Amniotic stem cell (primary cell): ENCODE measurements around the gene NFATC4.
"Not testable (repeated sequence)": the region's sequence is repeated elsewhere in the genome, so short reads cannot be mapped to it uniquely, and the experiment has no call there.

ENCODE experiments used
- DNase-seq: peaks from one replicate; lab custom pipeline; 2025; lab: John Stamatoyannopoulos, UW

The NFATC4 gene

DNA sequence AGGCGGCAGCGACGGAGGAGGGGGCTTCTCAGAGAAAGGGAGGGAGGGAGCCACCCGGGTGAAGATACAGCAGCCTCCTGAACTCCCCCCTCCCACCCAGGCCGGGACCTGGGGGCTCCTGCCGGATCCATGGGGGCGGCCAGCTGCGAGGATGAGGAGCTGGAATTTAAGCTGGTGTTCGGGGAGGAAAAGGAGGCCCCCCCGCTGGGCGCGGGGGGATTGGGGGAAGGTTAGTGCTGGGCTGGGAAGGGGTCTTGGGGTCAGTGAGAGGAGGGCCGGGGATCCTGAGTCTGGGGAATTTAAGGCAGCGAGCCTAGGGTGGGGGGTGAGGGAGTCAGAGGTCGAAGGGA lies 203 bp downstream of the NFATC4 start:
- no peak for DNase-seq

DNA sequence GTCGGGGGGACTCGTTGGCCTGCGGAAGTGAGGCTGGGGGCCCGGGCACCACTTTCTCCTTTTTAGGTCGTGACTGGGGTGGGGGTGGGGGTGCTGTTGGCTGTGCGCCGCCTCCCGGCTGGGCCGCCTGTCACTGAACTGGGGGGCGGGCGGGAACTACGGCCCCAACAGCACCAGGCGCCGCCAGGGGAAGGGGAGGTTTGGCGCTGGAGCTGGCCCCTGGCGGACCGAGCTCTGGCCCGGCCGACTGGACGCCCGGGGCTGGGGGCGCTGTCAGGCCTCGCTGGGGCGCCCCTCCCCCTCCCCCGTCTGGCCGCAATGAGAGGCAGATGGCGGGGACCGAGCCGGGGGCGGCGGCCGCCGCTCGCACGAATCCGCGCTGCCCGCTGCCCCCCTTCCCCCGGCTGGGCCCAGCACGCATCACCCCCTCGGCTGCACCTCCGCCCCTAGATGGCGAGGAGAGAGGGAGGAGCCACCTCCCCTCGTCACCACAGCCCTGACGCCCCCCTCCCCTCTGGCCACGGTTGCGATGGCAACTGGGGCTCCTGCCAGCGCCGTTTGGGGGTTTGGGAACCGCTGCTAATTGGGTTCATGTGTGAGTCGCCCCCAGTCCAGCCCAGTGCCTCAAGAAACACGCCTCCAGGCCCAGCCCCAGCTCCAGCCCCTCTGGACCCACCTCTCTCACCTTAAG lies 723 bp downstream of the NFATC4 start:
- peak; percentile 54 for DNase-seq

DNA sequence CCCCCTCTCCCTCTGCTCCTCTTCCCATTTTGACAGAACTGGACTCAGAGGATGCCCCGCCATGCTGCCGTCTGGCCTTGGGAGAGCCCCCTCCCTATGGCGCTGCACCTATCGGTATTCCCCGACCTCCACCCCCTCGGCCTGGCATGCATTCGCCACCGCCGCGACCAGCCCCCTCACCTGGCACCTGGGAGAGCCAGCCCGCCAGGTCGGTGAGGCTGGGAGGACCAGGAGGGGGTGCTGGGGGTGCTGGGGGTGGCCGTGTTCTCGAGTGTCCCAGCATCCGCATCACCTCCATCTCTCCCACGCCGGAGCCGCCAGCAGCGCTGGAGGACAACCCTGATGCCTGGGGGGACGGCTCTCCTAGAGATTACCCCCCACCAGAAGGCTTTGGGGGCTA lies 1.5 kb downstream of the NFATC4 start:
- DNase-seq: no peak

DNA sequence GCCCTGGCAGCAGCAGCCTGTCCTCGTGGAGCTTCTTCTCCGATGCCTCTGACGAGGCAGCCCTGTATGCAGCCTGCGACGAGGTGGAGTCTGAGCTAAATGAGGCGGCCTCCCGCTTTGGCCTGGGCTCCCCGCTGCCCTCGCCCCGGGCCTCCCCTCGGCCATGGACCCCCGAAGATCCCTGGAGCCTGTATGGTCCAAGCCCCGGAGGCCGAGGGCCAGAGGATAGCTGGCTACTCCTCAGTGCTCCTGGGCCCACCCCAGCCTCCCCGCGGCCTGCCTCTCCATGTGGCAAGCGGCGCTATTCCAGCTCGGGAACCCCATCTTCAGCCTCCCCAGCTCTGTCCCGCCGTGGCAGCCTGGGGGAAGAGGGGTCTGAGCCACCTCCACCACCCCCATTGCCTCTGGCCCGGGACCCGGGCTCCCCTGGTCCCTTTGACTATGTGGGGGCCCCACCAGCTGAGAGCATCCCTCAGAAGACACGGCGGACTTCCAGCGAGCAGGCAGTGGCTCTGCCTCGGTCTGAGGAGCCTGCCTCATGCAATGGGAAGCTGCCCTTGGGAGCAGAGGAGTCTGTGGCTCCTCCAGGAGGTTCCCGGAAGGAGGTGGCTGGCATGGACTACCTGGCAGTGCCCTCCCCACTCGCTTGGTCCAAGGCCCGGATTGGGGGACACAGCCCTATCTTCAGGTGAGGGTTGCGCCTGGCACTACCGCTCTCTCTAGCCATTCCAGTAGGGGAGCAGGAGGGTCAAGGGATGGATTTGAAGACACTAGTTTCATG lies 2.1 kb downstream of the NFATC4 start:
- DNase-seq: no peak

DNA sequence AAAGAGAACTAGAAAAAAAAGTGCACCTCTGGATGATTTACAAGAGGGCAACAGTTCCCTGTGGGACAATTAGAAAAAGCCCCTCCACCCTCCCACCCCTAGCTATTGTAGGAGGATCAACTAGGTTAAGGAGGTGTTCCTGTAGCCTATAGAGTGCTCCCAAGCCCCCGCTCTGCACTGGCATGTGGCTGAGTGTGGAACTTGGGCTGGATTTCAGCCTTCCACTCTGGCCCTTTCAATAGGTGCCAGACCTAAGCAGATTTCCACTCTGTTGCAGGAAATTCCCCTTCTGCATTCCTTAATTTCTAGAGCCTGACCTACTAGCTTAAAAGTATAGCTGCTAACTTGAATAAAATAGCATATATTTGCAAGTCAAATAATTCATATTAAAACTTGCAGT lies 2.8 kb downstream of the NFATC4 start:
- no peak for DNase-seq

DNA sequence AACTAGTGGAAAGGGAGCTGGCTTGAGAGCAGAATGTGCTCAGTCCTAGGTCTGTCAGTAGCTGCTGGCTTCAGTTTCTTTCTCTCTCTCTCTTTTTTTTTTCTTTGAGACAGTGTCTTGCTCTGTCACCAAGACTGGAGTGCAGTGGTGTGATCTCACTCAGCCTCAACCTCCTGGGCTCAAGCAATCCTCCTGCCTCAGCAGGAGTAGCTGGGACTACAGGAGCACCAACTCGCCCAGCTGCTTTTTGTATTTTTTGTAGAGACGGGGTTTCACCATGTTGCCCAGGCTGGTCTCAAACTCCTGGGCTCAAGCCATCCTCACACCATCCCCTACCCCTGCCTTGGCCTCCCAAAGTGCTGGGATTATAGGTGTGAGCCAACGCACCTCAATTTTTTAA lies 3.6 kb downstream of the NFATC4 start:
- DNase-seq: not testable (repeated sequence)

DNA sequence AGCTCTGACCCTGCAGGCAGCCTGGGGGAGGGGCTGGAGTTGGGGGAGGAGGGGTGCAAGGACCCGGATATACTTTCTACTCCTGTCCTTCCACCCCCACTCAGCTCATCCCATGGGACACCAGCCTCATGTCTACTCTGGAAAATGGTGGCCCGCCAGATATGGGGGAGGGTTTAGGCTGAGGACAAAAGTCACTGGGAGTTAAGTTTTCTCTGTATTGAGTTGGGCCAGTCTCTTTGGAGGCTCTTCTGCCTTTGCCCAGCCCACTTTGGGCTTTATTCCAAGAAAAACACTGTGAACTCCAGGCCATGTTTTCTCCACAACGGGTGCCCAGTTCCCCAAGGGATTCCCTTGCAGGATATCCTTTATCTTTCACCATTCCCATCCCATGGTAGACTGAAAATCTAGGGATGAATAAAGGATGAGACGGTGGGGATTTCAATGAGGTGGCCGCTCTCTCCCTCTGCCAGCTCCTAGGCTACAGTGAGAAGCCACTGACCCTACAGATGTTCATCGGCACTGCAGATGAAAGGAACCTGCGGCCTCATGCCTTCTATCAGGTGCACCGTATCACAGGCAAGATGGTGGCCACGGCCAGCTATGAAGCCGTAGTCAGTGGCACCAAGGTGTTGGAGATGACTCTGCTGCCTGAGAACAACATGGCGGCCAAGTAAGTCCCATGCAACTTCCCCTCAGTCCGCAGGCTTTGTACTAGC lies 4.9 kb downstream of the NFATC4 start:
- no peak for DNase-seq

DNA sequence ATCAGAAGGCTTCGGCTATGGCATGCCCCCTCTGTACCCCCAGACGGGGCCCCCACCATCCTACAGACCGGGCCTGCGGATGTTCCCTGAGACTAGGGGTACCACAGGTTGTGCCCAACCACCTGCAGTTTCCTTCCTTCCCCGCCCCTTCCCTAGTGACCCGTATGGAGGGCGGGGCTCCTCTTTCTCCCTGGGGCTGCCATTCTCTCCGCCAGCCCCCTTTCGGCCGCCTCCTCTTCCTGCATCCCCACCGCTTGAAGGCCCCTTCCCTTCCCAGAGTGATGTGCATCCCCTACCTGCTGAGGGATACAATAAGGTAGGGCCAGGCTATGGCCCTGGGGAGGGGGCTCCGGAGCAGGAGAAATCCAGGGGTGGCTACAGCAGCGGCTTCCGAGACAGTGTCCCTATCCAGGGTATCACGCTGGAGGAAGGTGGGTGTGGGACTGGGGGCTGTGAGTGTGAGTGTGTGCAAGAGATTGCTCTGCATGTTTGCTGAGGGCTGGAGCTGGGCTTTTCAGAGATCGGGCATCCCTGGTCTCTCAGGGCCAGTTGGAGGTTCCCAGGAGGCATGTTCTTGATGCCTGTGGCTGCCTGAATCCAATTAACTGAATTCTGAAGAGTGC lies 8.6 kb downstream of the NFATC4 start:
- no peak for DNase-seq

DNA sequence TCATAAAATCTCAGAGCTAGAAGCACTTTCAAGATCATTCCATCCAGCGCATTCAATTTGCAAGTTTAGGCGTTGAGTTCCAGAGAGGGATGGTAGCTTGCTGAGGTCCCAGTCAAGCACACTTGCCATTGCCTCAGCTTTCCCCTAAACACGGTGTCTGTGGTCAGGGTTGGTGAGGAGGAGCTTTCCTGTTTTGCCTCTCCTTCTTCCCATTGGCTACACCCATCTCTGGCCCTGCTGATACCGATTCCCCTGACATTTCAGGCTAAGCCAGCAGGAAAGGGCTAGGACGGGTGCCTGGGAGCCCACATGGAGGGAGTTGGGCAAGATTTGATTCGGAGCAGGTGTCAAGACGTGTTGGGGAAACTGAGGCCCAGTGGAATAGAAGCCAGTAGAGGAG lies 9.1 kb downstream of the NFATC4 start:
- DNase-seq: no peak

DNA sequence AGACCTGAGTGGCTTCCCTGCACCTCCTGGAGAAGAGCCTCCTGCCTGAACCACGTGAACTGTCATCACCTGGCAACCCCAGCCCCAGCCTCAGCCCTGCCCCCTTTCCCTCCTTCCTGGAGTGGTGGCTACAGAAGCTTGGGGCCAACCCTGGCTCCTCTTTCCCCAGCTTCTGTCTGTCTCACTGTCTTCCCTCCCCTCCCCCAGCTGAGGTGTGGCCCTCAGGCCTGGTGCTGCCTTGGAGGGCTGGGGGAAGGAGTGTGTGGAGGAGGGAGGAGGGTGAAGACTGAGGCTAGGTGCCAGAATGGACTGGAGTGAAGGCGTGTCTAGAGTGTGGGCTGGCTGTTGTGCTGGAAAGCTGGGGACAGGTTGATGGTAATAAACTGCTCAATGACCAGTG lies 9.7 kb downstream of the NFATC4 start:
- DNase-seq: no peak

DNA sequence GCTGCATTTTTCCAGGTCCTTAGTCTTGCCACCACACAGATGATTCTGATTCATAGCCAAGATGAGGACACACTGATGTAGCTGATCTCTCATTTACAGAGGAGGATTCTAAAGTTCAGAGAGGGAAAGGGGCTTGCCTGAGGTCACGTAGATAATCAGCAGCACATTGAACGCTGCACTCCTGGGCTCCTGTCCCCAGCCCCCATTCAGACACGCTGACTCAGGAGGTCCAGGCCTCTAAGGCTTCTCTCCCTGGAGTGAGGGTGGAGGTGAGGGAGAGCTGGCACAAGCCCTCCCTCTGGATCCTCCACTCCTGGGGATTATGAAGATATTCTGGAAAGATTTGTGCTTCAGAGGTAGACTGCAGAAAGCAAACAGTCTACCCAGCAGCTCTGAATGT lies 10.3 kb downstream of the NFATC4 start:
- no peak for DNase-seq

DNA sequence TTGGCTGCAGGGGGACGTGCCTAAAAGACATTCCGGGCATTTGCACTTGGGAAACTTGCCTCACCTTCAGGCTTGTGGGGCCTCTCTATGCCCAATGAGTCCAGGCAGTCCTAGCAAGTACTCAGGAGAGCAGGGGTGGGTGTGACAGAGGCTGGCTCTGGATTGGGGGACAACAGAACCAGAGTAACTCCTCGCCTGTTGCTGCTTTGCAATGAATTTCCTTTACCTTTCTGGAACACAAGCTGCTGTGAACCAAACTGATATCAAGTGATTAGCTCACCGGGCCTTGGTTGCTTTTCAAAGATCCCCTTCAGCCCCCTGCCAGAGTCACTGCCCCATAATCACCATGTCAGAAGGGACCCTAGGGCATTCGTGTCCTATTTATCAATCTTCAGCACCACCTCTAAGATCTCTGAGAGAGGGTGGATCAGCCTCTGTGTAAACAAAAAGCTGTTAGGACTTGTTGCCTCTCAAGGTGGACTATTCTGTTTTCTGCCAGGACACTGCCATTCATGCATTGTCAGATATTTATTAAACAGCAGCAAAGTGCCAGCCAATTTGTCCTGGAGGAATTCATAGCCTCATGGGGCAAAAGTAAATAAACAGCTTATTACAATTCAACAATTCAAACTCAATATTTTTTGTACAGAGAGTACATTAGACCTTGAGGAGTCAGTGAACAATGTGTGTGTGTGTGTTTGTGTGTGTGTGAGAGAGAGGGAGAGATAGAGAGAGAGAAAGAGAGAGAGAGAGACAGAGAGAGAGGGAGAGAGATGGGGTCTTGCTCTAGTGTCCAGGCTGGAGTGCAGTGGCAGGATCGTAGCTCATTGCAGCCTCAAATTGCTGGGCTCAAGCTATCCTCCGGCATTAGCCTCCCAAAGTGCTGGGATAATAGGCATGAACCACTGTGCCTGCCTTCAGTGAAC lies 11.3 kb downstream of the NFATC4 start:
- DNase-seq: no peak

DNA sequence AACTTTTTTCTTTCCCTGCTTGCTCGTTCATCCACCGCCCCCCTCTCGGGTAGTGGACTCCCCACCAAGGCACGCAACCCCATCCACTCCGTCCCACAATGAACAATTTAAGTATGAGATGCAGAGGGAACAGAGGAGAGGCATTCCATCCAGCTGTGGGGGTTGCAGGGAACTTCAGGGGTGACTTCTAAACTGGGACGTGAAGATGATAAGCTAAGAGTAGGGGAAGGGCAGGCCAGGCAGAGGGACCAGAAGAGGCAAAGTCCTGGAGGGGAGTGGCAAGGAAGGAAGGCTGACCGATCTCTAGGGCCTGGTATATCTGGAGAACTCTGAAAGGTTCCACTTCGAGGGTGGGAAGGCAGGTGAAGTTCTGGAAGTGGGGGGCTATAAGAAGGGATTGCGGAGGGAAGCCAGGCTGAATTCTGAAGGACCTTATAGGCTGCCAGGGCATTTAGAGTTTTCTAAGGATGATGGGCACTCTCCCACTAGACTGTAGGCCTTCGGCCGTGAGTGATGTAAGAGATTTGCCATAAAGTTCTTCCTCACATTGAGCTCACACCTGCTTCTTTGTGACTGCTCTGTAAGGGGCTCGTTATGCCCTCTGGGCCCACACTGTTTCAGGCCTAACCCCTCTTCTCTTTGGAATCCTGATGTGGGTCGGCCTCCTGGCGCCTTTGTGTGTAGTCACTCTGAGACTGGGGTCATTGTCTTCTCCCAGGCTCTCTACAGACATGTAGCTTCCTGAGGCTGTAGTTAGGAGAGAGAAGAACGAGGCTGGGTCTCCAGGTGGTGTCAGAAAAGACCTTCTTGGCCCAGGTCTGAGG lies 12.1 kb downstream of the NFATC4 start:
- DNase-seq: no peak

DNA sequence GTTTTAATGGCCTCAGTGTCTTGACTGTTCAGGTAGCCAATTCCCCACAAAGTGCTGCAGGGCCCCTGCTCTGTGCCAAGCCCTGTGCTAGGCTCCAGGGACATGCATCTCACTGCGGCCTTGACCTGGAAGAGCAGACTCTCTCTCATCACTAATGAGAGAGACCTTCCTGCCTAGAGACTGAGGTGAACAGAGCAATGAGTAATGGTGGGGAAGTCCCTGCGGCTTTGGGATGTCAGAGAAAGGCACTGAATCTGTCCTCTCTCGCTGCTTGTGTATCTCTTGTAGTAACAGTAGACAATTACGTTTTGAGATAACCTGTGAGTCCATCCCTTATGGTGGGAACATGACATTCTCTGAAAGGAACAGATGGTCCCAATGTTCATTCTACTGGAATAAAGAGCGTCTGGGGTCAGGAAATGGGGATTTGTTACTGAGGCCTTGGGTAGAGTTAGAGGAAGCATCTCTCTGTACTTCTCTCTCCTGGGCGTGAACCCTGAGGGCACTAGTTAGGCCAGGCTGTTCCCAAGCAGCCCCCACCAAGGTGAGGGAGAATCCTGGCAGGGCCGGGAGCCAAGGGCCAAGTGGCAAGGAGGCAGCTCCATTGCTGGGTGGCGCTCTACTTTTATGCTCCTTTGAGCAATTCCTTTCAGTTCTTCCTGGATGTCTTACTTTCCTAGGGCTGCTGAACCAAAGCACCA lies 13.5 kb downstream of the NFATC4 start:
- no peak for DNase-seq

DNA sequence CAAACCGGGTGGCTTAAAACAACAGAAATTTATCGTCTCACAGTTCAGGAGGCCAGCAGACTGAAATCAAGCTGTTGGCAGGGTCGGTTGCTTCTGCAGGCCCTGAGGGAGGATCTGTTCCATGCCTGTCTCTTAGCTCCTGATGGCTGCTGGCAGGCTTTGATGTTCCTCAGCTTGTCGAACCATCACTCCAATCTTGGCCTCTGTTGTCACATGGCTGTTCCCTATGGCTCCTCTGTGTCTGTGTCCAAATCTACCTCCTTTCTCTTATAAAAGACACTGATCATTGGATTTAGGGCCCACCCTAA lies 14.0 kb downstream of the NFATC4 start:
- DNase-seq: no peak

DNA sequence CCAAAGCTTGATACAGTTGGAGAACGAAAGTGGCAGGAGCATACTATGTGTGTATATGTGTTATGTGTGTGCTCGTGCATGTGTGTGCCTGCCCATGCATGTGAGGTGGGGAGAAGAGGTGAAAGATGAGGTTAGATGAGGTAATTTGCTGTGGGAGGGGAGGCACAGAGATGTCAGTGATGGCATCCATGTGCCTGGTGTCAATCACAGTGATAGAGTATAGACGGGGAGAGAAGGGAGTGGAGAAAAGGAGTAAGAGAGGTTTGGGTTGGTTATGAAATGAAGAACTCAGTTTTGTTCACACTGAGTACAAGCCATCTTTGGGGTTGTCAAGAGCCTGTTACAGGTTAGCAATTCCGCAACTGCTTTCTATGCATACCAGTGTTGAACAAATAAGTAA lies 16.2 kb downstream of the NFATC4 start:
- DNase-seq: no peak

DNA sequence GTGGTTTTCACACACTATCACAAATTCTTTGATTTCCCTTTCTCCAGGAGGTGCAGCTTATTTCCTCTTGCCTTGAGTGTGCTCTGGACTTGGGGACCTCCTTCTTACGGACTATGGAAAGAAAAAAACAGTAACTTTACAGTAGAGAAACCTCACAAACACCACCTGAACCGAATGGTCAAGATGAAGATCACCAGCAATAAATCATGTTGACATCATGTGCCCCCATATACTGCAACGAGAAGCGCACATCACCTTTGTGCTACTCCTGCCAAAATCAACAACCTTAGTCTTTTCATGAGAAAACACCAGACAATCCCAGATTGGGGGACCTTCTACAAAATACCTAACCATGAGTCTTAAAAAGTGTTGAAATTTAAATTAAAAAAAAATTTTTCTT lies 17.5 kb downstream of the NFATC4 start:
- no peak for DNase-seq

DNA sequence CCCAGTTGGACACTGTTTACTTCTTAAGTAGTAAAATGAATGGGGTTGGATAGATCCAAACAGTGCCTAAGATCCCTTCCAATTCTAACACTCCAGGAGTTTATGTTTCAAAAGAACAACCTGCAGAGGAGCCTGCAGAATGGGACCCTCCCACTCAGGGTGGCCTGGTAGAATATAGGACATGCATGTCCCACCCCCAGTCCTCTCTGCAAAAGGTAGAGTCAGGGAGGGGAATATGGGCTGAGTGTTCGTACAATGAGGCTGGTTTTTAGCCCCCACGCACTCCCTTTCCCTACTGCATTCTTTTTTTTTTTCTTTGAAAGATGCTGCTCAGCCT lies 19.0 kb downstream of the NFATC4 start:
- DNase-seq: no peak

DNA sequence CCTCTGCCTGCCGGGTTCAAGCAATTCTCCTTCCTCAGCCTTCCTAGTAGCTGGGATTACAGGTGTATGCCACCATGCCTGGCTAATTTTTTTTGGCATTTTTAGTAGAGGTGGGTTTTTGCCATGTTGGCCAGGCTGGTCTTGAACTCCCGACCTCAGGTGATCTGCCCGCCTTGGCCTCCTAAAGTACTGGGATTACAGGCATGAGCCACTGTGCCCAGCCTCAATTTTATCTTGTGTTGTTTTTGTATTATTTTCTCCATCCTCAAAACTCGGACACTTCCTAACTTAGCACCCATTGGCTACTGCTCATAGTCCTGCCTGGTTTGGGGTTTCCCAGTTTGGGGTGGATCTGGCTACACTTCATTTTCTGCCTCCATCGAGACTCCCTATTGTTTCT lies 19.6 kb downstream of the NFATC4 start:
- not testable (repeated sequence) for DNase-seq

DNA sequence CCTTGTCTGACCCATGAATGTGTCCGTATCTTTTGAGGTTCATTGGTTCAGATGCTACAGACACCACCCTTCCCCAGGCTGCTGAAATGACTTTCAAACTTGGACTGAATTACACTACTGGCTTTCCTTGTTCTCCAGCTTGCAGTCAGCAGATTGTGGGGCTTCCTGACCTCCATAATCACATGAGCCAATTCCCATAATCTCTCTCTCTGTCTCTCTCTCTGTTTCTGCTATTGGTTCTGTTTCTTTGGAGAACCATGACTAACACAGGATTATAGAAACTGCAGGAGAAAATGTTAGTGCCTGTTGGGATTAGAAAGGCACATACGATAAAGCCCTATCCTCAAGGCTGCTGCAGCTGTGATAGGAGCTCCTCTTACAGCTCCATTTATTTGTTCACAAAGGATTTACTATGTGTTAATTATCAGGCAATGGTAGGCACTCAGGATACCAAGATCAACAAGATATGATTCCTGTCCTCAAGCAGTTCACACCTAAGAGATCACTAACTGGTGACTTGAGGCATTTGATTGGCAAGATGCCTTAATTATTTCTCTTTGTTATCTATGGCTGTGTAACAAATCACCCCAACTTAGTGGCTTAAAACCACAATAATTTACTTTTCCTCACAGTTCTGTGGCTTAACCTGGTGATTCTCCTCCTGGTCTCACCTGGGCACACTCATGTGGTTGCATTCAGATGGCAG lies 20.6 kb downstream of the NFATC4 start:
- DNase-seq: no peak
